Lower lobe of right lung (tissue), 2 donors: ENCODE data around the gene C2CD2L. TPM values are rescaled to one million over a fixed set of nuclear protein-coding genes. Genes with fewer than 3 reads are reported as not detected.
"Not testable (repeated sequence)": the region's sequence is repeated elsewhere in the genome, so short reads cannot be mapped to it uniquely, and the experiment has no call there.

Source experiments
- ATAC-seq, 2 donors: fragments of 200-7000 bp; cut with Tn5 transposase; one replicate each; pipeline ENCODE4 v1.9.1; 2020 to 2022; ENCODE audit warnings: mild to moderate bottlenecking in 2 of 2, moderate library complexity in 2 of 2
- DNase-seq: peaks from one replicate; pipeline ENCODE4 v3.0.0-alpha.2; 2020
- H3K27ac ChIP-seq: fragments of 200-600 bp; one replicate; pipeline ENCODE4 v1.8.0; 2022
- H3K27me3 ChIP-seq: fragments of 200-600 bp; one replicate; pipeline ENCODE4 v1.8.0; 2022; ENCODE audit warnings: low read depth
- H3K36me3 ChIP-seq: fragments of 200-600 bp; one replicate; pipeline ENCODE4 v1.8.0; 2022; ENCODE audit warnings: mild to moderate bottlenecking
- H3K4me1 ChIP-seq: fragments of 200-600 bp; one replicate; pipeline ENCODE4 v1.8.0; 2022
- H3K4me3 ChIP-seq: fragments of 200-600 bp; one replicate; pipeline ENCODE4 v1.8.0; 2022; ENCODE audit warnings: mild to moderate bottlenecking
- H3K9me3 ChIP-seq: fragments of 200-600 bp; one replicate; pipeline ENCODE4 v1.8.0; 2022
- intact Hi-C: fragments of 100-400 bp; cut with DNase I; formaldehyde crosslinking; loops from one replicate; pipeline ENCODE4 v1.11.0; 2022
- total RNA-seq: library from RNA; stranded (reverse); fragmentation: NEBNext Ultra II Directional; extraction: Animal tissue kit (Norgen Biotek cat#: 25700); gene quantifications from one replicate; pipeline ENCODE4 v1.2.1, GENCODE V29; 2021
- TF ChIP-seq, protein P1 (sequence below): fragments of 200-600 bp; IDR thresholded peaks from one replicate; pipeline ENCODE4 v1.8.0; 2022; ENCODE audit warnings: antibody characterized with exemption, mild to moderate bottlenecking
- donor health status: DM: no; HTN: yes; CAD: no; lungs with severe emphysema.

Gene C2CD2L
- total RNA-seq, 1 donor from 2014 or later, result 16.5 TPM

DNA sequence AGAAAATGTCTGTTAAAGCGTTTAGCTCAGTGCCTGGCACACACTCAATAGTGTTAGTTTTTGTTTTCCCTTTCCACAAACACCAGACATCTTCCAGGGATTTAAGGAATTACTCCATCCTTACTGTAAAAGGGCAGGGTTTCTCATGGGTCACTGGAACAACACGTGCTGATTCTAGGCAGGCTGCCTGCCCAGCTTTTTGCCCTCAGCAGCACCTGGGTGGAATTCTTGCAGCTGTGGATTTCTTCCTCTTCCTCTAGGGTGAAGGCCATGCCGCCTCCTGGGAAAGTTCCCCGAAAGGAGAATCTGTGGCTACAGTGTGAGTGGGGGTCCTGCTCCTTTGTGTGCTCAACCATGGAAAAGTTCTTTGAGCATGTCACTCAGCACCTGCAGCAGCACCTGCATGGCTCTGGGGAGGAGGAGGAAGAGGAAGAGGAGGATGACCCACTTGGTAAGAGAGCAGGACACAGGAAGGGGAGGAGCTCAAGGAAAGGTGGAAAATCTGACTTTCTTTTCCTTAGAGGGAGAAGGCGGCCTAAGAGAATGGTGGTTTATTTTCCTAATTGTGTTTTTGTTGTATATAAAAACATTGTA, 19.6 kb downstream of the C2CD2L start:
- ATAC-seq (no peak), DNase-seq (no peak)
- Histone ChIP-seq H3K36me3 (peaks cover 70% of the 10 kb centered on the region), H3K9me3 (no peaks in the 10 kb centered on the region), H3K27me3 (no peaks in the 10 kb centered on the region), H3K4me1 (peaks cover 10% of the 10 kb centered on the region), H3K4me3 (no peak overlapping the region), H3K27ac (no peak overlapping the region)
- intact Hi-C loops, result no loop called here
- TF ChIP-seq, protein P1, sequence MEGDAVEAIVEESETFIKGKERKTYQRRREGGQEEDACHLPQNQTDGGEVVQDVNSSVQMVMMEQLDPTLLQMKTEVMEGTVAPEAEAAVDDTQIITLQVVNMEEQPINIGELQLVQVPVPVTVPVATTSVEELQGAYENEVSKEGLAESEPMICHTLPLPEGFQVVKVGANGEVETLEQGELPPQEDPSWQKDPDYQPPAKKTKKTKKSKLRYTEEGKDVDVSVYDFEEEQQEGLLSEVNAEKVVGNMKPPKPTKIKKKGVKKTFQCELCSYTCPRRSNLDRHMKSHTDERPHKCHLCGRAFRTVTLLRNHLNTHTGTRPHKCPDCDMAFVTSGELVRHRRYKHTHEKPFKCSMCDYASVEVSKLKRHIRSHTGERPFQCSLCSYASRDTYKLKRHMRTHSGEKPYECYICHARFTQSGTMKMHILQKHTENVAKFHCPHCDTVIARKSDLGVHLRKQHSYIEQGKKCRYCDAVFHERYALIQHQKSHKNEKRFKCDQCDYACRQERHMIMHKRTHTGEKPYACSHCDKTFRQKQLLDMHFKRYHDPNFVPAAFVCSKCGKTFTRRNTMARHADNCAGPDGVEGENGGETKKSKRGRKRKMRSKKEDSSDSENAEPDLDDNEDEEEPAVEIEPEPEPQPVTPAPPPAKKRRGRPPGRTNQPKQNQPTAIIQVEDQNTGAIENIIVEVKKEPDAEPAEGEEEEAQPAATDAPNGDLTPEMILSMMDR, result no peak

DNA sequence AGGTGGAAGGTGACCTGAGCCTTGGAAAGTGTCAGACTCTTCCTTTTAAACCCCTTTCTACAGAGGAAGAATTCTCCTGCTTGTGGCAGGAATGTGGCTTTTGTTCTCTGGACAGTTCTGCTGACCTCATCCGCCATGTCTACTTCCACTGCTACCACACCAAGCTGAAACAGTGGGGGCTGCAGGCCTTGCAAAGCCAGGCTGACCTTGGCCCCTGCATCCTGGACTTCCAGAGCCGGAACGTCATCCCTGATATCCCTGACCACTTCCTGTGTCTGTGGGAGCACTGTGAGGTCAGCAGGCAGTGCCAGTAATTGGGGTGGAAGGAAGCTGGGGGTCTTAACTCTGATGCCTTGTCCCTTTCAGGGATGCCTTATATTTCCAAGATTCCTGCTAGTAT, 23.5 kb downstream of the C2CD2L start:
- intact Hi-C loops, result no loop called here
- Histone ChIP-seq H3K4me1 (no peaks in the 10 kb centered on the region), H3K27me3 (no peaks in the 10 kb centered on the region), H3K9me3 (no peaks in the 10 kb centered on the region), H3K36me3 (peaks cover 88% of the 10 kb centered on the region), H3K4me3 (no peak overlapping the region), H3K27ac (no peak overlapping the region)
- TF ChIP-seq, protein P1, result no peak
- no peak for ATAC-seq
- no peak for DNase-seq

DNA sequence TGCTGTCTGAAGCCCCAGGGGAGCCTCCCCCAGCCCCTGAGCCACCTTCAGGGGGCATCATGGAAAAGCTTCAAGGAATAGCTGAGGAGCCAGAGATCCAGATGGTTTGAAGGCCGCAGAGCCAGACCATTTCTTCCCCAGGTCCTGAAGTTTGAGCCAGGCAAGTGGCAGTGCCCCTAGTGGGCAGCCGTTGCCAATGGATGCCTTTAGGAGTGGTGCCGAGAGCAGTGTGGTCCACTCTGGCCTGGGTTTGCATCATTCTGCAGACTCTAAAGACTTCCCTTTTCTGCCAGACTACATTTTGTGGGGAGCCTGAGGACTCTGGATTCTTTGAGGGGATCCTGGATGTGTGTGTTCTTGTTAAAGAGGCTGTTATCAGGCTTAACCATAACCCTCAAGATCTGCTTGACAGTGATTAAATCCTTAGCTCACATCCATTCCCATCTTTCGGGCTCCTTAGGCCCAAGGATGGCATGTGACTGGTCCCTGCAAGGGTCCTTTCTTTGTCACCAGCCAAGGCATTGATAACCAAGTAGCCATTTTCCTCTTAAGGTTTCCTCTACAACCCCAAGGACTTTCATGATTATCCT, 27.3 kb downstream of the C2CD2L start:
- no peaks in the 10 kb centered on the region for H3K9me3 ChIP-seq
- H3K36me3 ChIP-seq, result peaks cover 58% of the 10 kb centered on the region
- ATAC-seq (peak; percentile 63 to 78), DNase-seq (peak; percentile 63)
- intact Hi-C loops, result no loop called here
- no peaks in the 10 kb centered on the region for H3K4me1 ChIP-seq
- H3K27me3 ChIP-seq, result no peaks in the 10 kb centered on the region
- no peak overlapping the region for H3K4me3 ChIP-seq
- no peak overlapping the region for H3K27ac ChIP-seq
- TF ChIP-seq, protein P1, result peak; percentile 48

DNA sequence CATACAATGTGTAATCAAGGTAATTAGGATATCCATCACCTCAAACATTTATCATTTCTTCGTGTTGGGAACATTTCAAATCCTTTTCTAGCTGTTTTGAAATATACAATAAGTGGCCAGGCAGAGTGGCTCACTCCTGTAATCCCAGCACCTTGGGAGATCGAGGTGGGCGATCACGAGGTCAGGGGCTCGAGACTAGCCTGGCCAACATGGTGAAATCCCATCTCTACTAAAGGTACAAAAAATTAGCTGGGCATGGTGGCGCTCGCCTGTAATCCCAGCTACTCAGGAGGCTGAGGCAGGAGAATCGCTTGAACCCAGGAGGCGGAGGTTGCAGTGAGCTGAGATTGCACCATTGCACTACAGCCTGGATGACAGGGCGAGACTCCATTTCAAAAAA, 32.1 kb downstream of the C2CD2L start:
- intact Hi-C loops, ATAC-seq, DNase-seq: not testable (repeated sequence)

DNA sequence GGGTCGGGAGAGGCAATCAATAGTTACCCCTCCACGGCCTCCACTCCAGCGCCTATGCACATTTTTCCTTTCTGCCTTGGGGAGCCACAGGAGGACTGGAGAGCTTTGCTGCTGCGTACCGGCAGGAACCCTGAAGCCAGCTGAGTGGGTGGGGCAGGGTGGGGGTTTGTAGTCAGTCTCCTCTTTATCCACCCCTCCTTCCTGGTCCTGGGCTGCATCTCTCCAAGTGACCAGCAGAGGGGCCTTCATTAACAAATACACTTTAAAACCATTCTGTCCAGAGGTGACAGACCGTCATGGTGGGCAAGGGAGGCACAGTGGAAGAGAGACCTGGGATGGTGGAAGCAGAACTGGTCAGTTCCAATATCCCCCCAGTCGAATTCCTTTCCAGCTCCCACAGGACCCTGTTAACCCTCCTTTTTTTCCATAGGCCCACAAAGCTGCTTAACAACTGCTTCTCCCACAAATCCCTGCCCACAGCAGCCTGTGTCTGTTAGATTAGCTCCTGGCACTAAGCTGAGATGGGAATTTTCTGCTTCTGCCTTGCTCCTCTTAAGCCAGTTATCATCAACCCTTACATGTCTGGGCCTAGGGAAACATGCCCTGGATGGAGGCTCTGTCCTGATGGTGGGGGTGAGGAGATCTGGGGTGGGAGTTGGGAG, 37.8 kb downstream of the C2CD2L start:
- Histone ChIP-seq H3K36me3 (no peaks in the 10 kb centered on the region), H3K27me3 (peaks cover 28% of the 10 kb centered on the region), H3K27ac (no peak overlapping the region), H3K4me3 (no peak overlapping the region), H3K9me3 (no peaks in the 10 kb centered on the region), H3K4me1 (peaks cover 12% of the 10 kb centered on the region)
- DNase-seq, result peak; percentile 65
- ATAC-seq, result peak; percentile 81 to 82
- intact Hi-C loops, result no loop called here
- TF ChIP-seq, protein P1, result peak; percentile 72

More for the DNA sequence above, 32.1 kb downstream of the C2CD2L start:
- H3K4me1 ChIP-seq, H3K4me3 ChIP-seq, H3K27me3 ChIP-seq, H3K27ac ChIP-seq, H3K36me3 ChIP-seq, H3K9me3 ChIP-seq: not testable (repeated sequence)

DNA sequence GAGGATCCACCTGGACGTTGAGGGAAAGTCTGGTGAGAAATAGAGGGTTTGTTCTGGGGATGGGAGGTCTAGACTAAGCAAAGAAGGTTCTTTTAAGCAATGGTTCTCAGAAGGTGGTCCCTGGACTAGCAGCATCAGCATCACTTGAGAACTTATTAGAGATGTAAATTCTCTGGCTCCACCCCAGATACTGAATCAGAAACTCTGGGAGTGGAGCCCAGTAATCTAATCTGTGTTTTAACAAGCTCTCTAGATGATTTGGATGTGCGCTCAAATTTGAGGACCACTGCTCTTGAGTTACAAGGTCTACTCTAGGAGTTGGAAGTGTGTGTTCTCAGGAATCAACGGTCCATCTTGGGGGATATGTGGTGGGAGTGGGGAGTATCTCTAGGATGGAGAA, 38.4 kb downstream of the C2CD2L start:
- DNase-seq (no peak), ATAC-seq (no peak)
- H3K4me3 ChIP-seq, result no peak overlapping the region
- intact Hi-C loops, result no loop called here
- TF ChIP-seq, protein P1, result no peak
- H3K36me3 ChIP-seq, result no peaks in the 10 kb centered on the region
- no peaks in the 10 kb centered on the region for H3K9me3 ChIP-seq
- H3K27ac ChIP-seq, result no peak overlapping the region
- H3K4me1 ChIP-seq, result peaks cover 12% of the 10 kb centered on the region
- peaks cover 32% of the 10 kb centered on the region for H3K27me3 ChIP-seq
